Epithelial cell of proximal tubule (primary cell): ENCODE data around the gene GPD1L. TPM values are rescaled to one million over a fixed set of nuclear protein-coding genes. Genes with fewer than 3 reads are reported as not detected.
A peak's percentile ranks its signal among the peaks of the same experiment; 100 is the strongest.

Experiments used
- DNase-seq: peaks from one replicate; pipeline ENCODE4 v3.0.0-alpha.2; 2011; ENCODE audit warnings: low read depth
- H3K4me3 ChIP-seq: 2 replicates; pipeline ENCODE4 v1.5.1; 2011; ENCODE audit warnings: low read depth, mild to moderate bottlenecking, low read length
- total RNA-seq: library from RNA; depleted of rRNA; stranded (reverse); fragments of >200 nt; gene quantifications from 2 replicates; pipeline ENCODE4 v1.2.3, GENCODE V29; 2015
- TF ChIP-seq, protein P1 (sequence below): conservative IDR thresholded peaks from 2 replicates; pipeline ENCODE4 v1.5.1; 2012; ENCODE audit warnings: low read depth, mild to moderate bottlenecking, low read length

Gene GPD1L
- total RNA-seq, 1 donor from 2014 or later = 5.8 TPM

DNA sequence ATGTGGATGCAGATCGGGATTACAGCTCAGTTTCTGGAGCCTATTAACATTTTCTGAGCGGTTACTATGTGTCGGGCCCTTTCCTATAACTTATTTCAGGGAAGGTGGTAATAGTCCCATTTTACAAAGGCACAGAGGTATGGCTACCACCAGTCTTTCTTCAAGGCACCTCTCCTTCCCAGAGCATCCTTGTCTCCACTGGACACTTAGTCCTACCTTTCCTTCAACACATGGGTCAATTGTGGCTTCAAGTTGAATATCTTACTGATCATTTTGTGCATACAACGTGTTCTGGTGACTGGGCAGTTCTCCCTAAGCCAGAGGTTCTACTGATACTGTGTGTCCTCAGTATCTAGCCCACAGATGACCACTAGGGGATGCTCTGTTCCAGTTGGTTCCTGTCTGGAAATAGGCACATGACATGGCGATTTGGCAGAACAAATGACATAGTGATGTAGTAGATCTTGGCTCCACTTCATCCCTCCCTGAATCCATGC, 71.3 kb downstream of the GPD1L start:
- TF ChIP-seq, protein P1, sequence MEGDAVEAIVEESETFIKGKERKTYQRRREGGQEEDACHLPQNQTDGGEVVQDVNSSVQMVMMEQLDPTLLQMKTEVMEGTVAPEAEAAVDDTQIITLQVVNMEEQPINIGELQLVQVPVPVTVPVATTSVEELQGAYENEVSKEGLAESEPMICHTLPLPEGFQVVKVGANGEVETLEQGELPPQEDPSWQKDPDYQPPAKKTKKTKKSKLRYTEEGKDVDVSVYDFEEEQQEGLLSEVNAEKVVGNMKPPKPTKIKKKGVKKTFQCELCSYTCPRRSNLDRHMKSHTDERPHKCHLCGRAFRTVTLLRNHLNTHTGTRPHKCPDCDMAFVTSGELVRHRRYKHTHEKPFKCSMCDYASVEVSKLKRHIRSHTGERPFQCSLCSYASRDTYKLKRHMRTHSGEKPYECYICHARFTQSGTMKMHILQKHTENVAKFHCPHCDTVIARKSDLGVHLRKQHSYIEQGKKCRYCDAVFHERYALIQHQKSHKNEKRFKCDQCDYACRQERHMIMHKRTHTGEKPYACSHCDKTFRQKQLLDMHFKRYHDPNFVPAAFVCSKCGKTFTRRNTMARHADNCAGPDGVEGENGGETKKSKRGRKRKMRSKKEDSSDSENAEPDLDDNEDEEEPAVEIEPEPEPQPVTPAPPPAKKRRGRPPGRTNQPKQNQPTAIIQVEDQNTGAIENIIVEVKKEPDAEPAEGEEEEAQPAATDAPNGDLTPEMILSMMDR = peak; percentile 98
- peak; percentile 51 for DNase-seq
- no peak overlapping the region for H3K4me3 ChIP-seq

DNA sequence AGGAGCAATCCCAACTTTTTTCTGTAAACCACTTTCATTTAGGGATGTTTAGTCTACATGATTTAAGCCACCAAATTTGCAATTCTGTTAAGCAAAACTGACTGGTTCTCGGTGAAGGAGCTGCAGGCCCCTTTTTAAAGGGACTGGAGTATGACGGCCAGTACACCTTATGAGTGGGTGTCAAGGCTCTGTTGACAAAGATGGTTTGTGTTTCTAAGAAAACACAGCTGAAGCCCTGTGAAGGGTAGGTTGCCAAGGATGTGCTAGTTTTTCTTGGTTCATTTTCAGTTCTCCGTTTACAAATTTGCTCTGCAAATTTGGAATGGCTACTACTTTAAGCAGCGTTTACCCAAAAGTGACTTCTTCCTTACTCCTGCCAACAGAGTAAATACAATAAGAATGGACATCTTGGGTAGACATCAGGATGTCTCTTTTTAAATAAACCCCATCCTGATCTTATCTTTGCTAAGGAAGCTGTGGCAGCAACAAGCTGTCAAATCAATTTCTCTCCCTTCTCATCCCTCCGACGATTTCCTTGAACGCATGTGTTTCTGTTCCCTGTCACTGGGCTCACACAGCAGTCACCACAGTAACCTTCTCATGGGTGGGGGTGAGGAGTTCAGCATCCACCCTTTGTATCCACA, 73.8 kb downstream of the GPD1L start:
- DNase-seq = no peak
- TF ChIP-seq, protein P1 = no peak
- no peak overlapping the region for H3K4me3 ChIP-seq

DNA sequence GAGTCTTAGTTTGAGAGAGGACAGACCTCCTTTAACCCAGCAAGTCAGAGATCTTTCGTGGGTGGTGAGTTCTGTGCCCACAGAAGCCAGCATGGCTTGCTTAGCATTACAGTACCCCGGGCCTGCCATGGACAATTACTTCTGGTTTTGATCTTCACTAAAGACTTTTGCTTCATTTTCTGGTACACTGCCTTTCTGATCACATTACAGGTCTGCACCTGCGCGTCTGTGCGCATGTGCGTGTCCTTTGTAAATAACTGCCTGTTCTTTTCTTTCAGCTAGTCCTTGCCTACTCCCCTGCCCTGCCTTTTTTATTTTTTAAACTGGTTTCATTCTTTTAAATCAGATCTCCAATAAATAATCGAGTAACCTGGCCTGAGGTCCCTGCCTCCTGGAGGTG, 74.9 kb downstream of the GPD1L start:
- TF ChIP-seq, protein P1 = no peak
- no peak for DNase-seq

DNA sequence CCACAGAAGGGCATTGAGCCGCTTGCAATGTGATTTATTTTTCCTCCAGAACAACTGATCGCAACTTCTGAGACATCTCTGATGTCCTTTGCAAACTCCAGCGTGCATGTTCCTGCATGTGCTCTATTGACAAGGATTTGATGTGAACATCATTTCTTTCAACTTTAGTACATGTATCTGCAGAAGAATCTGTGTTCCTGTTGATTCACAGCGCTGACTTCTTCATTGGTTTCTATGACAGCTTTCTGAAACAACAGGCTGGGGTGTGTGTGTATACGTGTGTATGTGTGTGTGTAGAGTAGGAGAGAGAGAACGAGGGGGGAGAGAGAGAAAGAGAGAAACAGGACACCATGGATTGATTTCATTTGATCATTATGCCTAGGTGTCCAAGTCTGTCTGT, 75.4 kb downstream of the GPD1L start:
- H3K4me3 ChIP-seq = no peak overlapping the region
- TF ChIP-seq, protein P1 = no peak
- DNase-seq = no peak

More for the DNA sequence above, 74.9 kb downstream of the GPD1L start:
- no peak overlapping the region for H3K4me3 ChIP-seq

DNA sequence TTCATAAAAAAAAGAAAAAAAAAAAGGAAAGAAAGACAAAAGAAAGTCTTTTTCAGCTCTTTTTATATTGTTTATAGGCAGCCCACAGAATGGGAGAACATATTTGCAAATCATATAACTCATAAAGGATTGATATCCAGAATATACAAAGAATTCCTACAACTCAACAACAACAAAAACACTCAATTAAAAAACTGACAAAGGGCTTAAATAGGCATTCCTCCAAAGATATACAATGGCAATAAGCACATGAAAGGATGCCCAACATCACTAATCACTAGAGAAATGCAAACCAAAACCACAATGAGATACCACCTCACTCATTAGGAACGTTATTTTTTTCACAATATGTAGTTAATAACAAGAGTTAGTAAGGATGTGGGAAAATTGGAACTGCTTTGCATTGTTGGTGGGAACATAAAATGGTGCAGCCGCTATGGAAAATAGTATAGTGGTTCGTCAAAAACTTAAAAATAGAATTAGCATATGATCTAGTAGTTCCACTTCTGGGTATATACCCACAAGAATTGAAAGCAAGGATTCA, 77.8 kb downstream of the GPD1L start:
- no peak for DNase-seq
- no peak overlapping the region for H3K4me3 ChIP-seq
- TF ChIP-seq, protein P1 = no peak

DNA sequence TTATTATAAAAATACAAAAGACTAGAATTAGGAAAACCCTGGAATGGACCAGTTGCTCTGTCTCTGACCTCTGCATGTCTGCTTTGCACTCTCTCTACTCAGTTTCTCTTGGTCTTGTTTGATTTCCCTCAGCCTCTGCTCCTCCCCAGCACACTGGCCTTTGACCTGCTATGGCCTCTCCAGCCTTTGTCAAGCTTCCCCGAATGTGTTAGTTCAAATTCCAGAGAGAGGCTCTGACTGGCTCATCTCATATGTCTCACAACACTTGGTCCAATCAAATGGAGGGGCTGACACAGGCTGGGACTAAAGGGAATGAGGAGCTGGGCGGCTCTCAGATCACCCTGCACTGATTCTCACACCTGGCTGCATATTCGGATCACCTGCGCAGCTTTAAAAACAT, 79.7 kb downstream of the GPD1L start:
- H3K4me3 ChIP-seq = no peak overlapping the region
- DNase-seq = no peak
- TF ChIP-seq, protein P1 = no peak

DNA sequence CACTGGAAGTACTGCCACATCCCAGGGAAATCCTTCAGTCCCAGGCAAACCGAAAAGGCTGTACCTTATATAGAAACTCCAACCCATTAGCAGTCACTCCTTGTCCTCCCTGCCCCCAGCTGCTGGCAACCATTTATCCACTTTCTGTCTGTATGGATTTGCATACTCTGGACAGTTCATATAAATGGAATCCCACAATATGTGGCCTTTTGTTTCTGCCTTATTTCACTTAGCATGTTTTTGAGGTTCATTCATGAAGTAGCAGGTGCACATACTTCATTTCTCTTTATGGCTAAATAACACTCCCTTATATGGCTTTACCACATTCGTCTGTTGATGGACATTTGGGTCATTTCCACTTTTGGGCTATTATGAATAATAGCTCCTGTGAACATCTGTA, 80.5 kb downstream of the GPD1L start:
- DNase-seq = no peak
- TF ChIP-seq, protein P1 = no peak
- no peak overlapping the region for H3K4me3 ChIP-seq
